ENCODE results near the gene FZD10. TPM values are rescaled to one million over a fixed set of nuclear protein-coding genes. Genes with fewer than 3 reads are reported as not detected.
A peak's percentile ranks its signal among the peaks of the same experiment; 100 is the strongest.

The FZD10 gene
- polyA plus RNA-seq, 10 donors, result 9.8 to 25.7 (median 12.4) TPM

DNA sequence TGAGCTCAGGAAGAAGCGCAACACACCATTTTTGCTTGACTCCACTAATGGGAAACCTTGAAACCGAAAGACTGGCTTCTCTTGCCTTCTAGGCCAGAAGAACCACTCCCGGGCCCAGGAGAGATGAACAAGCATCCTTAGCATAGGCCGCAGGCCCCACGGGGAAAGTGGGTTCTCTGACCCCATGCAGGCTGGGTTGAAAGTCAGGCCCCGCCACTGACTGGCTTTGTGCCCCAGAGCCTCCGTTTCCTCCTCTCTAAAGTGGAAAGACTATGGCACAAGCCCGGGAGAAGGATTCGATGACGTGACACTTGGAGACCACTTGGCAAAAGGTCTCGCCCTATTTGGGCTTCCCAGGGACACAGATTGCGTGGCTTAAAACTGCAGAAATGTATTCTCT lies 9.9 kb upstream of the FZD10 start:
- no peak for DNase-seq

DNA sequence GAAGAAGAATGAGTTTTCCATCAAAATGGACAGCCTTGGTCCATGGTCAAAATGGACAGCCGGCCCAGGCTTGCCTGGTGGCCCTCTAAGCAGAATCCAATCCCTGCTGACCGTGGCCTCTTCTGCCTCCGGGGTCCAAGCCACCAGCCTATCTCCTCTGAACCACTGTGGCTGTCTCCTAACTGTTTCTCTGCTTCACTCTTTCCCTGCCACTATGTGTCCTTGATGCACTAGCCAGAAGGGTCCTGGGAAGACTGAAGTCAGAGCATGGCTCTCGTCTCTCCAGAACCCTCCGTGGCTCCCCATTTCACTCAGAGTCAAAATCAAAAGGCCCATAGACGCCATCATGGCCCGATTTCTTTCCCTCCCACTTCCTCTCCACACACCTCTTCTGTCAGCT lies 8.5 kb upstream of the FZD10 start:
- DNase-seq, result no peak

DNA sequence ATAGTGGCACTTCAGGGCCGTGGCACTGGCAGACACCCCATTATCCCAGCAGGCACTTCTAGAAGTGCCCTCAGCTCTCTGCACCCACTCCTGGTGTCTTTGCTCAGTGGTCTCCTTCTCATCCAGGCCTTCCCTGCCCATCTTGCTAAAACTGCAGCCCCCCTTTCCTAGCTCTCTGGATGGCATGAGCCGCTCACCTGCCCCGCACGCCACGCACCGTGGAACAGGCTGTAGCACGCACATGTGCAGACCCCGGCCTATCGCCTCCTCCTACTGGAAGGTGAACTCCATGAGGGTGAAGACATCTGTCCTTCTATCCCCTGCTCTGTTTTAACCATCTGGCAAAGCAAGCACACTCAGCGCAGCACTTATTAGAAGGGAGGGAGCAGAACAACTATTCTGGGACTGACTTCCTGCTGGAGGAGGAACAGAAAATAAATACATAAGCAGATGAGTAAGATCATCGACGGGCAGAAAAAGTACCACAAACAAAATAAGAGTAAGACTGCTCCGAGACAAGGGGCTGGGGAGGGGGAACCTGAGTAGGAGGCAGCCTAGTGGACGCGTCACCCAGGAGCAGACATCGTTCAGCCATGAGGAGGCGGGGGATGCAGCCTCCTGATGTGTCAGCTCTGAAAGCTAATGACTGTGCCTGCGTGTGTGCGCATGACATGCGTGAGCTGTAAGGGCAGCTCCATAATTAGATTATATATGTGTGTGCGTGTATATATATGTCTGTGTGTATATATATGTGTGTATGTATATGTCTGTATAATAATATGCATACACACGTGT lies 7.8 kb upstream of the FZD10 start:
- no peak for DNase-seq

GRCh38 chr12:130155416-130156073 lies 6.7 kb upstream of the FZD10 start:
- no peak for DNase-seq

GRCh38 chr12:130156652-130157275 lies 5.5 kb upstream of the FZD10 start:
- no peak for DNase-seq

GRCh38 chr12:130157998-130158753 lies 4.1 kb upstream of the FZD10 start:
- DNase-seq, result no peak

- no peak for DNase-seq
These were observed 3.6 kb upstream of the FZD10 start for GRCh38 chr12:130158754-130159059.

DNA sequence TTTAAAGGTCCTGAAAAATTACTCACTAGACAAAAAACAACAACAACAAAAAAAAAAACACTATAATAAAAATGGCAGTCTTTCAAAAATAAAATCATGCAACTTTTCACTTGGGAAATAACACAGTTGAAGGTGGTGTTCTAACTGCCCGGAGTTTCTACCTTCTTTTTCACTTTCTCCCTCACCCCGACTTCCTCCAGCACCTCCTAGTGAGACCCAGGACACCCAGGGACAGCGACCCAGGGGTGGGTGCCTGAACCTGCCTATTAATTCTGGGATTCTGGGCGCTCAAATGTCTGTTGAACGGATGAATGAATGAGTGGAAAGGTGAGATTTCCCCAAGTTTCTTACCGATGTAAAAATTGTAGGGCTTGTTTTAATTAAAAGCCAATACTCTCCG lies 2.0 kb upstream of the FZD10 start:
- no peak for DNase-seq

- DNase-seq, result no peak
These were observed 1.5 kb upstream of the FZD10 start for GRCh38 chr12:130160711-130161231.

- peak in 2 of 3 donors; percentile 52 to 74 for DNase-seq
These were observed 712 bp upstream of the FZD10 start for GRCh38 chr12:130161261-130162243.

DNA sequence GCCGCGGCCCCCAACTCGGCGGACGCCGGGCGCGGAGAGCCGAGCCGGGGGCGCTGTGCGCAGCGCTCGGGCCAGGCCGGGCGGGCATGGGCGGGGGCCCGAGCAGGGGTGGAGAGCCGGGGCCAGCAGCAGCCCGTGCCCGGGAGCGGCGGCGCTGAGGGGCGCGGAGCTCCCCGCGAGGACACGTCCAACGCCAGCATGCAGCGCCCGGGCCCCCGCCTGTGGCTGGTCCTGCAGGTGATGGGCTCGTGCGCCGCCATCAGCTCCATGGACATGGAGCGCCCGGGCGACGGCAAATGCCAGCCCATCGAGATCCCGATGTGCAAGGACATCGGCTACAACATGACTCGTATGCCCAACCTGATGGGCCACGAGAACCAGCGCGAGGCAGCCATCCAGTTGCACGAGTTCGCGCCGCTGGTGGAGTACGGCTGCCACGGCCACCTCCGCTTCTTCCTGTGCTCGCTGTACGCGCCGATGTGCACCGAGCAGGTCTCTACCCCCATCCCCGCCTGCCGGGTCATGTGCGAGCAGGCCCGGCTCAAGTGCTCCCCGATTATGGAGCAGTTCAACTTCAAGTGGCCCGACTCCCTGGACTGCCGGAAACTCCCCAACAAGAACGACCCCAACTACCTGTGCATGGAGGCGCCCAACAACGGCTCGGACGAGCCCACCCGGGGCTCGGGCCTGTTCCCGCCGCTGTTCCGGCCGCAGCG lies 639 bp downstream of the FZD10 start:
- DNase-seq, result peak in 1 of 3 donors; percentile 55

- peak in 1 of 3 donors; percentile 37 for DNase-seq
These were observed 1.4 kb downstream of the FZD10 start for GRCh38 chr12:130163461-130164215.

GRCh38 chr12:130164216-130164542 lies 1.9 kb downstream of the FZD10 start:
- DNase-seq, result no peak

GRCh38 chr12:130164936-130165335 lies 2.7 kb downstream of the FZD10 start:
- no peak for DNase-seq

- no peak for DNase-seq
These were observed 4.0 kb downstream of the FZD10 start for GRCh38 chr12:130166306-130166705.

- DNase-seq, result no peak
These were observed 5.3 kb downstream of the FZD10 start for GRCh38 chr12:130167537-130167936.

- no peak for DNase-seq
These were observed 7.0 kb downstream of the FZD10 start for GRCh38 chr12:130169256-130169655.

DNA sequence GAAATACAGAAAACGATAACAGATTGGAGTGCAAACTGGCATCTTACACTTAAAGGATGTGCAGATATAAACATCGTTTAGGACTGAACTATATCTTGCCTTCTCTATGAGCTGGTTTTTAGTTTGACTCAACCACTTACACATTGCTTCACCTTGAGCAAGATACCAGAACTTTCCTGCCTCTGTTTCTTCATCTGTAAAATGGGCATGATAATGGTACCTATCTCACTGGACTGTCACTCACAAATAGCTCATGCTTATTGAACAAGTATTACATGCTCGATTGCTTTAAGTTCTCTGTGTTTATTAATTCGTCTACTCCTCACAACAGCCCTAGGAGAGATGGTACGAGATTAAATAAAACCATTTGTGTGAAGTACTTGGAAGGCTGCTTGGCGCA lies 7.7 kb downstream of the FZD10 start:
- no peak for DNase-seq

DNA sequence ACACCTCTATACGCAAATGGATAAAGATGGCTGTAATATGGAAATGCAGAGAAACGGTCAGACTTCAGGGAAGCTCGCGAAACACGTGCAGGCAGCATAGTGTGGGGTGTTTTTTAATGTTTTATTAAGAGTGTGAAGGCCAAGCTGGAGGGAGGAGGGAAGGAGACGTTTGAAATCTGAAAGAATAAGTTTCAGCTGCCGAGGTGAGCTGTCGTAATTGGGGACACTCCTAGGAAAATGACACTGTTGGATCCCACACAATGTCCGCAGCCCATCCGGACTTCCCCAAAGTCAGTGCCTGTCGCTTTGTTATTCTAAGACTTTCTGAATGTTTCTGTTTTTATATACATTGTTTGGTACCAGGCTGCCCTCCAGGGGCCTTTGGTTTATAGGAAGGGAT lies 8.3 kb downstream of the FZD10 start:
- no peak for DNase-seq

All from muscle of back (tissue), 11 donors.